ENCODE data around the gene XCL1. TPM values are rescaled to one million over a fixed set of nuclear protein-coding genes. Genes with fewer than 3 reads are reported as not detected.
"Not testable (repeated sequence)": the region's sequence is repeated elsewhere in the genome, so short reads cannot be mapped to it uniquely, and the experiment has no call there.

The XCL1 gene
- total RNA-seq, 1 experiment from 2014 or later: not detected

DNA sequence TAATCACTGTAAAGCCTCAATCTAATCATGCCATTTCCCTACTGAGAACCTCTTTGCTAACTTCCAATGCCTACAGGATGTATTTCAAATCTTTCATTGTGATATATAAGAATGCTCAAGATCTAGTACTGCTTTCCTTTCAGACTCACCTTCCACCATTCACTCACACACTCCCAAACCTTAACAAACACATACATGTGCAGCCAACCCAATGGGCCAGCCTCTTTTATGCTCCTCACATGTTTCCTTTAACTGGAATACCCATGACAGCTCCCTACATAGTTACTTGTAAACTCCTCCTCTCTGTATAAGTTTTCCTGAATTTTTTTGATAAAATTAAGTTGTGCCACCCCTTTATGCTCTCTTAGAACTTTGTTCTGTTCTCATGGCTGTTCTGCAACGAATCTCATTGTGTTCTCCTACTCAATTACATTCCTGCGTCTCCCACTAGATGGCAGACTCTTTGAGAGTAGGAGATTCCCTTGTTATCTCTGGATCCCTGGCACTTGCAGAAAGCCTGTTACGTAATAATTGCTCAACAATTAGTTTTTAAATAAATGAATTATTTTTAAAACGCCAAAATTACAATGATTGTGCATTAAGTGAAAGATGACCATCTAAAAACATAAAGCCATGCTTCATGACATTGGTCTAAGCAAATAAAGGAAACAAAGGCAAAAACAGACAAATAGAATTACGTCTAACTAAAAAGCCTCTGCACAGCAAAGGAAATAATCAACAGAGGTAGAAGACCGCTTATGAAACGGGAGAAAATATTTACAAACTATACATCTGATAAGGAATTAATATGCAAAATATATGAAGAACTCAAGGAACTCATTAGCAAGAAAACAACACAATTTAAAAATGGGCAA is 30.5 kb upstream of the XCL1 start:
- in situ Hi-C loops (cut with HindIII; ENCODE audit: low pct_unique_long_range_greater_than_20kb, low sequenced_read_pairs); POLR2A ChIA-PET; H3K4me1 ChIP-seq (ENCODE audit: control insufficient read depth, insufficient read depth, low read length); CTCF ChIA-PET; H3K4me3 ChIP-seq (ENCODE audit: low read depth in 2 of 2, low read length in 2 of 2); DNase-seq (ENCODE audit: low read depth, low spot score); H3K36me3 ChIP-seq (ENCODE audit: control insufficient read depth, insufficient read depth, low read length); H3K27ac ChIP-seq (ENCODE audit: low read length); H3K27me3 ChIP-seq (ENCODE audit: control insufficient read depth, insufficient read depth, low read length); intact Hi-C loops (cut with micrococcal nuclease; ENCODE audit: unreplicated experiment); BruUV-seq (replicated peaks); H3K9me3 ChIP-seq (ENCODE audit: control insufficient read depth, insufficient read depth, low read depth, low read length): not testable (repeated sequence)
- TF ChIP-seq, protein P1, sequence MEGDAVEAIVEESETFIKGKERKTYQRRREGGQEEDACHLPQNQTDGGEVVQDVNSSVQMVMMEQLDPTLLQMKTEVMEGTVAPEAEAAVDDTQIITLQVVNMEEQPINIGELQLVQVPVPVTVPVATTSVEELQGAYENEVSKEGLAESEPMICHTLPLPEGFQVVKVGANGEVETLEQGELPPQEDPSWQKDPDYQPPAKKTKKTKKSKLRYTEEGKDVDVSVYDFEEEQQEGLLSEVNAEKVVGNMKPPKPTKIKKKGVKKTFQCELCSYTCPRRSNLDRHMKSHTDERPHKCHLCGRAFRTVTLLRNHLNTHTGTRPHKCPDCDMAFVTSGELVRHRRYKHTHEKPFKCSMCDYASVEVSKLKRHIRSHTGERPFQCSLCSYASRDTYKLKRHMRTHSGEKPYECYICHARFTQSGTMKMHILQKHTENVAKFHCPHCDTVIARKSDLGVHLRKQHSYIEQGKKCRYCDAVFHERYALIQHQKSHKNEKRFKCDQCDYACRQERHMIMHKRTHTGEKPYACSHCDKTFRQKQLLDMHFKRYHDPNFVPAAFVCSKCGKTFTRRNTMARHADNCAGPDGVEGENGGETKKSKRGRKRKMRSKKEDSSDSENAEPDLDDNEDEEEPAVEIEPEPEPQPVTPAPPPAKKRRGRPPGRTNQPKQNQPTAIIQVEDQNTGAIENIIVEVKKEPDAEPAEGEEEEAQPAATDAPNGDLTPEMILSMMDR (IDR thresholded peaks at IDR 0.05): peak; percentile 33; the same call in 1 of the 2 replicates
- ATAC-seq: 0 out of 2 replicates have a peak, but pooled peaks have one; percentile 62

DNA sequence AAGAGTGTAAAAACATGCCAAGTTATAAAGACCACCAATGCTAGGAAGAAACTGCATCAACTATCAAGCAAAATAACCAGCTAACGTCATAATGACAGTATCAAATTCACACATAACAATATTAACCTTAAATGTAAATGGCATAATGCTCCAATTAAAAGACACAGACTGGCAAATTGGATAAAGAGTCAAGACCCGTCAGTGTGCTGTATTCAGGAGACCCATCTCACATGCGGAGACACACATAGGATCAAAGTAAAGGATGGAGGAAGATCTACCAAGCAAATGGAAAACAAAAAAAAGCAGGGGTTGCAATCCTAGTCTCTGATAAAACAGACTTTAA is 29.9 kb upstream of the XCL1 start:
- H3K36me3 ChIP-seq (ENCODE audit: control insufficient read depth, insufficient read depth, low read length); intact Hi-C loops (cut with micrococcal nuclease; ENCODE audit: unreplicated experiment); H3K27me3 ChIP-seq (ENCODE audit: control insufficient read depth, insufficient read depth, low read length); in situ Hi-C loops (cut with HindIII; ENCODE audit: low pct_unique_long_range_greater_than_20kb, low sequenced_read_pairs); BruUV-seq (replicated peaks); CTCF ChIA-PET; H3K4me3 ChIP-seq (ENCODE audit: low read depth in 2 of 2, low read length in 2 of 2); H3K9me3 ChIP-seq (ENCODE audit: control insufficient read depth, insufficient read depth, low read depth, low read length); POLR2A ChIA-PET; ATAC-seq; DNase-seq (ENCODE audit: low read depth, low spot score); H3K27ac ChIP-seq (ENCODE audit: low read length); H3K4me1 ChIP-seq (ENCODE audit: control insufficient read depth, insufficient read depth, low read length): not testable (repeated sequence)

DNA sequence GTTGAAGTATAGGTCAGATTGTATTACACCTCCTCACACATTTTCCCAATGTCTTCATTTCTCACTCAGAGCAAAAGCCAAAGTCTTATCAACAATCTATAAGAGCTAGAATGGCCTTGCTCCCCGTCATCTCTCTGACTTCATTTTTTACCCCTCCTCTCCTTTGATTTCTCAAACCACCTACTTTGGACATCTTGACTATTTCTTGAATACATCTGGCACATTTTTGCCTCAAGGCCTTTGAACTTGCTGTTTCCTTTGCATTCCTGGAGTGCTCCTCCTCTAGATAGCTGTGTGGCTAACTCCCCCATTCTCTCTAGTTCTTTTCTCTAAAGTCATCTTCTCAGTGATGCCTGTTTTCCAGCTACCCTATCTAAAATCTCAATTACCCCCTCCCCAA is 25.4 kb upstream of the XCL1 start:
- DNase-seq (ENCODE audit: low read depth, low spot score): no peak
- BruUV-seq (replicated peaks): no TSS peak
- H3K4me3 ChIP-seq (ENCODE audit: low read depth in 2 of 2, low read length in 2 of 2): no peak overlapping the region
- ChIA-PET POLR2A (no interaction called here), CTCF (no interaction called here)
- no peaks in the 10 kb centered on the region for H3K36me3 ChIP-seq (ENCODE audit: control insufficient read depth, insufficient read depth, low read length)
- no peak for TF ChIP-seq SIN3A (IDR thresholded peaks at IDR 0.05; ENCODE audit: borderline replicate concordance, insufficient read depth, low read depth, low read length)
- TF ChIP-seq TCF7L2 (IDR thresholded peaks at IDR 0.05; ENCODE audit: low read depth, low read length): no peak
- no peak for TF ChIP-seq POLR2AphosphoS5 (IDR thresholded peaks at IDR 0.05; ENCODE audit: low read depth, low read length)
- TF ChIP-seq, protein P2, sequence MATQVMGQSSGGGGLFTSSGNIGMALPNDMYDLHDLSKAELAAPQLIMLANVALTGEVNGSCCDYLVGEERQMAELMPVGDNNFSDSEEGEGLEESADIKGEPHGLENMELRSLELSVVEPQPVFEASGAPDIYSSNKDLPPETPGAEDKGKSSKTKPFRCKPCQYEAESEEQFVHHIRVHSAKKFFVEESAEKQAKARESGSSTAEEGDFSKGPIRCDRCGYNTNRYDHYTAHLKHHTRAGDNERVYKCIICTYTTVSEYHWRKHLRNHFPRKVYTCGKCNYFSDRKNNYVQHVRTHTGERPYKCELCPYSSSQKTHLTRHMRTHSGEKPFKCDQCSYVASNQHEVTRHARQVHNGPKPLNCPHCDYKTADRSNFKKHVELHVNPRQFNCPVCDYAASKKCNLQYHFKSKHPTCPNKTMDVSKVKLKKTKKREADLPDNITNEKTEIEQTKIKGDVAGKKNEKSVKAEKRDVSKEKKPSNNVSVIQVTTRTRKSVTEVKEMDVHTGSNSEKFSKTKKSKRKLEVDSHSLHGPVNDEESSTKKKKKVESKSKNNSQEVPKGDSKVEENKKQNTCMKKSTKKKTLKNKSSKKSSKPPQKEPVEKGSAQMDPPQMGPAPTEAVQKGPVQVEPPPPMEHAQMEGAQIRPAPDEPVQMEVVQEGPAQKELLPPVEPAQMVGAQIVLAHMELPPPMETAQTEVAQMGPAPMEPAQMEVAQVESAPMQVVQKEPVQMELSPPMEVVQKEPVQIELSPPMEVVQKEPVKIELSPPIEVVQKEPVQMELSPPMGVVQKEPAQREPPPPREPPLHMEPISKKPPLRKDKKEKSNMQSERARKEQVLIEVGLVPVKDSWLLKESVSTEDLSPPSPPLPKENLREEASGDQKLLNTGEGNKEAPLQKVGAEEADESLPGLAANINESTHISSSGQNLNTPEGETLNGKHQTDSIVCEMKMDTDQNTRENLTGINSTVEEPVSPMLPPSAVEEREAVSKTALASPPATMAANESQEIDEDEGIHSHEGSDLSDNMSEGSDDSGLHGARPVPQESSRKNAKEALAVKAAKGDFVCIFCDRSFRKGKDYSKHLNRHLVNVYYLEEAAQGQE (IDR thresholded peaks at IDR 0.05; ENCODE audit: insufficient read depth in 1 of 2, low read depth in 2 of 2, low read length in 1 of 2): no peak
- TF ChIP-seq, protein P1 (IDR thresholded peaks at IDR 0.05): no peak
- H3K27me3 ChIP-seq (ENCODE audit: control insufficient read depth, insufficient read depth, low read length): no peaks in the 10 kb centered on the region
- ATAC-seq: no peak
- intact Hi-C loops (cut with micrococcal nuclease; ENCODE audit: unreplicated experiment) (no loop called here), in situ Hi-C loops (cut with HindIII; ENCODE audit: low pct_unique_long_range_greater_than_20kb, low sequenced_read_pairs) (no loop called here)
- no peaks in the 10 kb centered on the region for H3K4me1 ChIP-seq (ENCODE audit: control insufficient read depth, insufficient read depth, low read length)
- H3K27ac ChIP-seq (ENCODE audit: low read length): no peak overlapping the region
- H3K9me3 ChIP-seq (ENCODE audit: control insufficient read depth, insufficient read depth, low read depth, low read length): no peaks in the 10 kb centered on the region
